Ectodermal cell (in vitro differentiated cells): ENCODE results near the gene LMNB1.
"Not testable (repeated sequence)": the region's sequence is repeated elsewhere in the genome, so short reads cannot be mapped to it uniquely, and the experiment has no call there.

Experiments
- H3K27ac ChIP-seq: 2 replicates; pipeline ENCODE4 v1.7.0; 2013; ENCODE audit warnings: mild to moderate bottlenecking, low read depth, low read length; ENCODE audit not compliant: insufficient read depth, poor library complexity, severe bottlenecking
- H3K27me3 ChIP-seq: 2 replicates; pipeline ENCODE4 v1.7.0; 2013; ENCODE audit warnings: mild to moderate bottlenecking, low read length; ENCODE audit not compliant: insufficient read depth, control insufficient read depth, poor library complexity, severe bottlenecking
- H3K36me3 ChIP-seq: one replicate; pipeline ENCODE4 v1.7.0; 2013; ENCODE audit warnings: low read length; ENCODE audit not compliant: control insufficient read depth, insufficient read depth
- H3K4me1 ChIP-seq: one replicate; pipeline ENCODE4 v1.7.0; 2013; ENCODE audit warnings: low read length; ENCODE audit not compliant: control insufficient read depth, insufficient read depth
- H3K4me3 ChIP-seq: 2 replicates; pipeline ENCODE4 v1.7.0; 2013; ENCODE audit warnings: low read depth, low read length, control low read depth; ENCODE audit not compliant: insufficient read depth
- H3K9me3 ChIP-seq: 2 replicates; pipeline ENCODE4 v1.7.0; 2013; ENCODE audit warnings: mild to moderate bottlenecking, low read length, moderate library complexity; ENCODE audit not compliant: control insufficient read depth
- WGBS, 2 experiments: methylation state at CpG; one replicate each; pipeline ENCODE4 v1.1.7; 2013; ENCODE audit warnings: missing lambda C conversion rate in 2 of 2; 5-methylcytosine and 5-hydroxymethylcytosine counted together

The LMNB1 gene

GRCh38 chr5:126846344-126846743 lies 69.4 kb downstream of the LMNB1 start:
- Histone ChIP-seq H3K27me3 (peaks cover 7% of the 10 kb centered on the region), H3K4me1 (no peaks in the 10 kb centered on the region), H3K9me3 (no peaks in the 10 kb centered on the region), H3K4me3 (no peak overlapping the region), H3K36me3 (no peaks in the 10 kb centered on the region), H3K27ac (no peak overlapping the region)

GRCh38 chr5:126846744-126847455 lies 70.0 kb downstream of the LMNB1 start:
- H3K4me1 ChIP-seq = no peaks in the 10 kb centered on the region
- H3K4me3 ChIP-seq = no peak overlapping the region
- 84 to 87% methylated on average over 5 of the region's 5 CpGs for WGBS, 2 experiments
- no peaks in the 10 kb centered on the region for H3K36me3 ChIP-seq
- H3K9me3 ChIP-seq = no peaks in the 10 kb centered on the region
- H3K27me3 ChIP-seq = peaks cover 7% of the 10 kb centered on the region
- no peak overlapping the region for H3K27ac ChIP-seq

GRCh38 chr5:126847456-126847820 lies 70.5 kb downstream of the LMNB1 start:
- H3K4me1 ChIP-seq = no peaks in the 10 kb centered on the region
- peaks cover 7% of the 10 kb centered on the region for H3K27me3 ChIP-seq
- H3K27ac ChIP-seq = no peak overlapping the region
- no peaks in the 10 kb centered on the region for H3K36me3 ChIP-seq
- H3K4me3 ChIP-seq = no peak overlapping the region
- WGBS, 2 experiments = 85 to 89% methylated on average over 4 of the region's 4 CpGs
- no peaks in the 10 kb centered on the region for H3K9me3 ChIP-seq

- 73 to 77% methylated on average over 3 of the region's 3 CpGs for WGBS, 2 experiments
These were observed 70.9 kb downstream of the LMNB1 start for GRCh38 chr5:126847826-126848251.

GRCh38 chr5:126848253-126848652 lies 71.3 kb downstream of the LMNB1 start:
- Histone ChIP-seq H3K36me3 (no peaks in the 10 kb centered on the region), H3K27ac (no peak overlapping the region), H3K27me3 (peaks cover 7% of the 10 kb centered on the region), H3K9me3 (no peaks in the 10 kb centered on the region), H3K4me1 (no peaks in the 10 kb centered on the region), H3K4me3 (no peak overlapping the region)
- WGBS, 2 experiments = 90 to 91% methylated on average over 8 of the region's 8 CpGs

More at GRCh38 chr5:126847826-126848251, 70.9 kb downstream of the LMNB1 start:
- Histone ChIP-seq H3K9me3 (no peaks in the 10 kb centered on the region), H3K4me1 (no peaks in the 10 kb centered on the region), H3K27me3 (peaks cover 7% of the 10 kb centered on the region), H3K36me3 (no peaks in the 10 kb centered on the region), H3K27ac (no peak overlapping the region), H3K4me3 (no peak overlapping the region)

GRCh38 chr5:126849101-126849678 lies 72.3 kb downstream of the LMNB1 start:
- no peaks in the 10 kb centered on the region for H3K4me1 ChIP-seq
- 92 to 96% methylated on average over 3 of the region's 3 CpGs for WGBS, 2 experiments
- H3K27me3 ChIP-seq = peaks cover 4% of the 10 kb centered on the region
- no peaks in the 10 kb centered on the region for H3K36me3 ChIP-seq
- H3K27ac ChIP-seq = no peak overlapping the region
- H3K9me3 ChIP-seq = no peaks in the 10 kb centered on the region
- H3K4me3 ChIP-seq = no peak overlapping the region

- Histone ChIP-seq H3K36me3 (no peaks in the 10 kb centered on the region), H3K27me3 (no peaks in the 10 kb centered on the region), H3K4me1 (no peaks in the 10 kb centered on the region), H3K27ac (no peak overlapping the region), H3K4me3 (no peak overlapping the region), H3K9me3 (no peaks in the 10 kb centered on the region)
- 88 to 89% methylated on average over 14 of the region's 14 CpGs for WGBS, 2 experiments
These were observed 74.6 kb downstream of the LMNB1 start for GRCh38 chr5:126851501-126852011.

GRCh38 chr5:126852091-126852571 lies 75.2 kb downstream of the LMNB1 start:
- Histone ChIP-seq H3K9me3 (no peaks in the 10 kb centered on the region), H3K27me3 (no peaks in the 10 kb centered on the region), H3K27ac (no peak overlapping the region), H3K36me3 (no peaks in the 10 kb centered on the region), H3K4me3 (no peak overlapping the region), H3K4me1 (no peaks in the 10 kb centered on the region)
- WGBS, 2 experiments = 67 to 68% methylated on average over 4 of the region's 4 CpGs

GRCh38 chr5:126852841-126853271 lies 75.9 kb downstream of the LMNB1 start:
- H3K4me1 ChIP-seq = peaks cover 5% of the 10 kb centered on the region
- H3K4me3 ChIP-seq = no peak overlapping the region
- H3K27ac ChIP-seq = no peak overlapping the region
- no peaks in the 10 kb centered on the region for H3K27me3 ChIP-seq
- no peaks in the 10 kb centered on the region for H3K36me3 ChIP-seq
- 88% methylated on average over 7 of the region's 7 CpGs for WGBS, 2 experiments
- no peaks in the 10 kb centered on the region for H3K9me3 ChIP-seq

GRCh38 chr5:126853541-126854307 lies 76.8 kb downstream of the LMNB1 start:
- H3K36me3 ChIP-seq, H3K27me3 ChIP-seq, H3K4me3 ChIP-seq, H3K4me1 ChIP-seq, H3K27ac ChIP-seq, H3K9me3 ChIP-seq: not testable (repeated sequence)
- WGBS, 2 experiments = 95 to 96% methylated on average over 27 of the region's 27 CpGs
